ENCODE results near the gene ATF2.

ATF2 gene

GRCh38 chr2:175037941-175038340 lies 130.1 kb downstream of the ATF2 start:
- TF ChIP-seq, protein P1, sequence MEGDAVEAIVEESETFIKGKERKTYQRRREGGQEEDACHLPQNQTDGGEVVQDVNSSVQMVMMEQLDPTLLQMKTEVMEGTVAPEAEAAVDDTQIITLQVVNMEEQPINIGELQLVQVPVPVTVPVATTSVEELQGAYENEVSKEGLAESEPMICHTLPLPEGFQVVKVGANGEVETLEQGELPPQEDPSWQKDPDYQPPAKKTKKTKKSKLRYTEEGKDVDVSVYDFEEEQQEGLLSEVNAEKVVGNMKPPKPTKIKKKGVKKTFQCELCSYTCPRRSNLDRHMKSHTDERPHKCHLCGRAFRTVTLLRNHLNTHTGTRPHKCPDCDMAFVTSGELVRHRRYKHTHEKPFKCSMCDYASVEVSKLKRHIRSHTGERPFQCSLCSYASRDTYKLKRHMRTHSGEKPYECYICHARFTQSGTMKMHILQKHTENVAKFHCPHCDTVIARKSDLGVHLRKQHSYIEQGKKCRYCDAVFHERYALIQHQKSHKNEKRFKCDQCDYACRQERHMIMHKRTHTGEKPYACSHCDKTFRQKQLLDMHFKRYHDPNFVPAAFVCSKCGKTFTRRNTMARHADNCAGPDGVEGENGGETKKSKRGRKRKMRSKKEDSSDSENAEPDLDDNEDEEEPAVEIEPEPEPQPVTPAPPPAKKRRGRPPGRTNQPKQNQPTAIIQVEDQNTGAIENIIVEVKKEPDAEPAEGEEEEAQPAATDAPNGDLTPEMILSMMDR (IDR thresholded peaks at IDR 0.05; ENCODE audit: low read depth, low read length), result no peak
- Histone ChIP-seq H3K9me3 (ENCODE audit: severe bottlenecking) (no peaks in the 10 kb centered on the region), H3K4me3 (ENCODE audit: low read depth, low read length) (no peak overlapping the region), H3K27me3 (ENCODE audit: insufficient read depth, low read depth, severe bottlenecking) (no peaks in the 10 kb centered on the region), H3K27ac (no peak overlapping the region), H3K36me3 (no peaks in the 10 kb centered on the region)
- DNase-seq, result no peak

- H3K27me3 ChIP-seq (ENCODE audit: insufficient read depth, low read depth, severe bottlenecking), result no peaks in the 10 kb centered on the region
- H3K4me3 ChIP-seq (ENCODE audit: low read depth, low read length), result no peak overlapping the region
- TF ChIP-seq, protein P1 (IDR thresholded peaks at IDR 0.05; ENCODE audit: low read depth, low read length), result 0 out of 2 replicates have a peak, but pooled peaks have one; percentile 1
- H3K36me3 ChIP-seq, result no peaks in the 10 kb centered on the region
- no peak overlapping the region for H3K27ac ChIP-seq
- H3K9me3 ChIP-seq (ENCODE audit: severe bottlenecking), result no peaks in the 10 kb centered on the region
- no peak for DNase-seq
Measured at GRCh38 chr2:175036582-175037018, 131.4 kb downstream of the ATF2 start.

- no peaks in the 10 kb centered on the region for H3K27me3 ChIP-seq (ENCODE audit: insufficient read depth, low read depth, severe bottlenecking)
- no peak for DNase-seq
- no peak overlapping the region for H3K27ac ChIP-seq
- H3K4me3 ChIP-seq (ENCODE audit: low read depth, low read length), result no peak overlapping the region
- H3K36me3 ChIP-seq, result no peaks in the 10 kb centered on the region
- TF ChIP-seq, protein P1 (IDR thresholded peaks at IDR 0.05; ENCODE audit: low read depth, low read length), result no peak
- H3K9me3 ChIP-seq (ENCODE audit: severe bottlenecking), result no peaks in the 10 kb centered on the region
Measured at GRCh38 chr2:175035806-175036205, 132.2 kb downstream of the ATF2 start.

GRCh38 chr2:175034716-175035115 lies 133.3 kb downstream of the ATF2 start:
- Histone ChIP-seq H3K4me3 (ENCODE audit: low read depth, low read length) (no peak overlapping the region), H3K36me3 (no peaks in the 10 kb centered on the region), H3K9me3 (ENCODE audit: severe bottlenecking) (no peaks in the 10 kb centered on the region), H3K27me3 (ENCODE audit: insufficient read depth, low read depth, severe bottlenecking) (no peaks in the 10 kb centered on the region), H3K27ac (no peak overlapping the region)
- TF ChIP-seq, protein P1 (IDR thresholded peaks at IDR 0.05; ENCODE audit: low read depth, low read length), result no peak
- DNase-seq, result no peak

- TF ChIP-seq, protein P1 (IDR thresholded peaks at IDR 0.05; ENCODE audit: low read depth, low read length), result peak; percentile 67
- Histone ChIP-seq H3K27ac (no peak overlapping the region), H3K27me3 (ENCODE audit: insufficient read depth, low read depth, severe bottlenecking) (no peaks in the 10 kb centered on the region), H3K4me3 (ENCODE audit: low read depth, low read length) (no peak overlapping the region), H3K36me3 (no peaks in the 10 kb centered on the region), H3K9me3 (ENCODE audit: severe bottlenecking) (no peaks in the 10 kb centered on the region)
- peak; percentile 59 for DNase-seq
Measured at GRCh38 chr2:175030380-175031271, 137.4 kb downstream of the ATF2 start.

Data from WERI-Rb-1 (cell line).